NCI-H460 (cell line): Measurements from ENCODE around the gene TBX5. TPM values are rescaled to one million over a fixed set of nuclear protein-coding genes. Genes with fewer than 3 reads are reported as not detected.

Source experiments
- DNase-seq: peaks from one replicate; pipeline ENCODE4 v3.0.0-alpha.2; 2016; ENCODE audit warnings: low read depth; ENCODE audit errors: extremely low read depth
- total RNA-seq: library from RNA; depleted of rRNA; stranded (reverse); fragments of >200 nt; shearing (Covaris generic); gene quantifications from 2 replicates; pipeline ENCODE4 v1.2.3, GENCODE V29; 2014

The TBX5 gene
- total RNA-seq, 1 experiment from 2014 or later = not detected

DNA sequence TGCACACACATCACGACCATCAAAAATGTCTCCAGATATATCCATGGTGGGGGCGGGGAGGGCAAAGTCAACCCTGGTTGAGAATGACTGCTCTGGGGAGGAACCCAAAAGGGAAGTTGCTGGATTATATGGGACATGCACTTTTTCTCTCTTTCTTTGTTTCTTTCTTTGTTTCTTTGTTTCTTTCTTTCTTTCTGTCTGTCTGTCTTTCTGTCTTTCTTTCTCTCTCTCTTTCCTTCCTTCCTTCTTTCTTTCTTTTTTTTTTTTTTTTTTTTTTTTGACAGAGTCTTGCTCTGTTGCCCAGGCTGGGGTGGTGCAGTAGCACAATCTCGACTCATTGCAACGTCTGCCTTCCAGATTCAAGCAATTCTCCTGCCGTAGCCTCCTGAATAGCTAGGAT is 71.5 kb downstream of the TBX5 start:
- no peak for DNase-seq

DNA sequence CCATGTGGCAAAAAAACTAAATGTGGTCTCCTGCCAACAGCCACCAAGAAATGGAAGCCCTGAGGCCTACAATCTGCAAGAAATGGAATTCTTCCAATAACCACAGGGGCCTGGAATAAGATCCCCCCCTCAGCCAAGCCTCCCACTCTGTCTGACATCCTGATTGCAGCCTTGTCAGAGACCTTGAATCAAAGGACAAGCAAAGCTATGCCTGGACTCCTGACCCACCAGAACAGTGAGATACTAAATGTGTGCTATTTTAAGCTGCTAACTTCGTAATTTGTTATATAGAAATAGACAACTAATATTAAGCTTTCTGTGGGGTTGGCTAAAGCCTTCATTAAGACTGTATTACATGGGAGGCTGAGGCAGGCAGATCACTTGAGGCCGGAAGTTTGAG is 77.7 kb downstream of the TBX5 start:
- DNase-seq = no peak

DNA sequence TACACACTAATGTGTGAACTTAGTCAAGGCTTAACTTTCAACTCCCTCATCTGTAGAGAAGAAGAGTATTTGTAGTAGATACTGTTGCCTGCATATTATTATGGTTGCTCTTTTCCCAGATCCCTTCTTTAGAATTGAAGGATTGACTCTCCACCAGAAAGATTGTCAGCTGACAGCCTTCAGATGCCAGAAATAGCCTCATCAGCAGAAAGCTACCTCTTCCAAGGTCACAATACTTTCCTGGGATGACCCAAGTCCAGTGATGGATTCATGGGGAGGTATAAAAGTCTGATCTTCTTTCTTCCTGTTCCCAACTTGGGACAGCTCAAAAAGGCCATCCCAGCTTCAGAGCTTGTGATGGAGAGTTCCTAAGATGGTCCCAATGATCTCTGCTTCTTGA is 78.2 kb downstream of the TBX5 start:
- no peak for DNase-seq

DNA sequence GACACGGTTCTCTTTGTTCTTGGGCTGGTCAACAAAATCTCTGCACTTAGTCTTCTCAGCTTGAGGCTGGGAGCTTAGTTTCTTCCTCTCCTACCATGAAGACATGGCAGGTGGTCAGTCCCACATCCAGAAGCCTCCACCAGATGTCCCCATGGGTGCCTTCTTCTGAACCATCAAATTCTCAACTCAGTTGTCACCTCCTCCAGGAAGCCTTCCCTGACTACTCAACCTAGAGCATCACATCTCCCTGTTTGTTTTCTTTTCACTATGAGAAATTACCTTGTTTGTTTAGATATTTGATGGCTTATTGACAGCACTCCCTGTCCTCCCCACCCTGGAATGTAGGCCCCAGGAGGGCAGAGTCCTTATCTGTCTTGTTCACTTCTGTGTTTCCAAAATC is 84.4 kb downstream of the TBX5 start:
- DNase-seq = no peak

DNA sequence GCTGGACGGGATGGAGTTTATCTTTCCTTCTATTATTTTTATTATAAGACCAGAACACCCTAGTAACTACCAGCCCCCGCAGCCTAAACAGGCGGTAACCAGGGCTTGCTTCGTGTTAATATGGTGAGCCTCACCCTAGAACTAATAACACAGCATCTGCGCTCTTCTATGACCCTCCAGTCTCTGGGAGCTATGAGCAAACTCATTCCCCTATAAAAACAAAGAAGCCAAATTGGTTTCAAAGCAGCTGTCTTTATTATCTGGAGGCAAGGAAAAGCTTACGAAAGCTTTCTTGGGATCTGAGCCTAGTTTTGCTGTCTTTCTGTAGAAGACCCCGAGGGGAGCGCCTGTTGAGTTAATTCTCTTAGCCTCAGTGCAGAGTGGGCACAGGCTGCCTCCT is 85.0 kb downstream of the TBX5 start:
- no peak for DNase-seq

DNA sequence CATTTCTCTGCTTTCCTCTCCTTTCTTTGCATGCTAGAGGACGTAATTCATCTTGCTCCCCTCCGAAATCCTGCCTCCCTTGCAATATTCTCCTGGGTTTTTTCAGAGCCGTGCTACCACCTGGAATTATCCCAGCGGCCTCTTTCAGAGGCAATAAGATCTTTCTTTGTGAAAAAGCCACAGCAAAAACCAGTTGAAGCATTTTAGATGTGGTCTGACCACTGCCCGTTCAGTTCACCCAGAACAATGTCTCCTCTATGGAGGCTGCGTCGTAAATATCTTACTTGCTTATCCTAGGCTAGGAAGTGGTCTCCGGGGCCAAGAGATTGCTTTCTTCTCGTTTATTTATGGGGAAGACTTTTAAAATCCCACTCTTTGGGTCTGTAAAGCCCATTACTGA is 85.8 kb downstream of the TBX5 start:
- DNase-seq = no peak

DNA sequence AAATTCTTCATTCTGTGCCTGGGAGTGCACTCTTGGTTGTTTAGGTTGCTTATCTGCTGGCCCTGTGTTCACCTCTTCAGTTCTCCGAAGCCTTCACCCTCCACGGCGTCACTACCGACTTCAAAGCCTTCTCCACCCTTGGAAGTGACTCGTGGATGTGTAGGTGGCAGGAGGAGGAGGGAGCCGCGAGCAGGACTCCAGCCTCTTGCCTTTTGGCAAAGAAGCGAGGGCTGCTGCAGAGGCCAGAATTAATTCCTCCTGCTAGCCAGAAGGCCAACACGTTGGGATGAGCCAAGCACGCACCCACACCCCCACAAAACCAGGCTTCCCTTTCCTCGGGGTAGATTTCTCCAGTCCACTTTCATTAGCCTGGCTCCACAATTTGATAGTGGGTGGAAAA is 86.5 kb downstream of the TBX5 start:
- no peak for DNase-seq

DNA sequence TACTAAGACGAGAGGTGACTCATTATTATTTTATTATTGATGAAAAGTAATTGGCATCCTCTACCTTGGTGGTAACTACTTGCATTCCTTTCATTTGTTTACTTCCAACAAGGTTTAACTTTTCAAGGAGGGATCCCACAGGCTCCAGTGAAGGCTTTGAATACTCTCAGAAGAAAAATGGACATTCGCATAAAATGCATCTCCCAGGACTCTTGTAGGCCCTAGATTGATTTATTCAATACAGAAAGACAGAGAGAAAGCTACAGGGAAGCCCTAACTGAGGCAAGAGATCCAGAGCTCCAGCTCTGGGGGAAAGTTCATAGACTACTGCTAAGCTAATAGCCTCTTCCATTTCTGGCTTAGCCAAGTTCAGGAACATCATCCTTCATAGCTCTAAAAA is 87.0 kb downstream of the TBX5 start:
- no peak for DNase-seq

DNA sequence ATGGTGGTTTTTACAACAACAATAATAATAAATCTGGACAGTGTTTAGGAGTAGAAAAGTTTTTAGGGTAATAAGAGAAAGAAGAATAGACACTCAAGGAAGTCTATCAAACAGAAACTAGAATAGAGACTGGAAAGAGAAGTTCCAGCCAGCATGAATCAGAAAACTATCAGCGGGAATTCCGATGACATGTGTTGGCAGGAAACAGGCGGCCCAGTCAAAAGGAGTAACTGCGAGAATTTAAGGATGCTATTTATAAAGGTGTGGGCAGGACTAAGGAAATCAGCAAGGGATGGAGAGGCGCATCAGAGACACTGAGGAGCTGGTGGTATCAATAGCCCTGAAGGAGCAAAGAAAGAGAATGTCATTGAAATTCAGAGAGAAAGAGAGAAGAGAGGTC is 89.9 kb downstream of the TBX5 start:
- DNase-seq = no peak

DNA sequence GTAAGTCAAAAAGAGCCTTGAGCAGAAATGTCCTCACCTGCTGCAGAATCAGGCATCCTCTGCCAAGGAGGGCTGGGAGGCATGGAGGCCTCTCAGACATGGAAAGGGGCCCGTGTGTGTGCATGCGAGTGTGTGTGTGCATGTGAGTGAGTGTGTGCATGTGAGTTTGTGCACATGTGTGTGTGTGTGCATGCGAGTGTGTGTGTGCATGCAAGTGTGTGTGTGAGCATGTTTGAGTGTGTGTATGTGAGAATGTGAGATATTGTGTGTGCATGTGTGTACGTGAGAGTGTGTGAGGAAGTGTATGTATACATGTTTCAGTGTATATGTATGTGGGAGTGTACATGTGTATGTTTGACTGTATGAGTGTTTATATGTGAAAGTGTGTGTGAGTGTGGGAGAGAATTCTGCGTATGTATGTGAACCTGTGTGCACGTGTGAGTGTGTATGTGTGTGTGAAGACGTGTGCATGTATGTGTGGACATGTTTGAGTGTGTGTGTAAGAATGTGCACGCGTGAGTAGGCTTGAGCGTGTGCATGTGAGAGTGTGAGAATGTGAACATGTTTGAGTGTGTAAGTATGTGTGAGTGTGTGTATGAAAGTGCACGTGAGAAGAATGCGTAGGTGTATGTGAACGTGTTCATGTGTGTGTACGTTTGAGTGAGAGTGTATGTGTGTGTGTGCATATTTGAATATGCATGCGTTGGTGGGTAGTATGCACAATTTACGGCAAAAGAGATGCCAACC is 90.8 kb downstream of the TBX5 start:
- no peak for DNase-seq

DNA sequence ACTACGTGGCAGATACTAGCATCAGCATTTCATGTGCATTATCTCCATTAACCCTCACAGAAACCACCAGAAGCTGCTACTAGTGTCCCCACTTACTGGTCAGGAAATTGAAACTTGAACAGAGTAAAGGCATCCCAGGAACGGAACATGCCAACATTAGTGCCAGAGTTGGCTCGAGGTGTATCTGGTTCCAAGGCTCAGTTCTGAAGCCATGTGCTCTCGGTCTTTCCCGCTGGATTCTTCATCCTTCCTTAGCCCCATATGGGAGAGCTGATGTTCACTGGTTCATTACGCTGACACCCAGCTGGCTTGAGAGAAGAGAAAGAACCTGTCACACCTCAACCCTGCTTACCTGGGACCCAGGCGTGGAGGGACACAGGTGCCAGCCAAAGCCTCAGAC is 91.5 kb downstream of the TBX5 start:
- no peak for DNase-seq

DNA sequence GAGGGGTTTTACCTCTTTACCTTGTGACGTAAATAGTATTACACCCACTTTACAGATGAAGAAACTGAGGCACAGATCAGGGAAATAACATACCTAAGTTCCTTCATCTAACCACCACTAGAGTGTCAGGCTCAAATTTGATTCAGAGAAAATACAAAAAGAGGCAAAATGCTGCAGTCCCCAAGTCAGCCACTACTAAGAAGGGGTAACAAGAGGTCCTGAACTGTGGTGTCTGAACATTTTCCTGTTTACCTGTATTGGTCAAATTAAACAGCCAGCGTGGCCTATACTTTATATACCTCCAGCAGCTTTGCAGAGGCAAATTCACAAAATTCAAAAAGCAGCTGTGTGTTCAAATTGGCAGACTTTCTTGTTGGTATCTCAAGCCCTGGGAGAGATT is 92.0 kb downstream of the TBX5 start:
- DNase-seq = no peak

DNA sequence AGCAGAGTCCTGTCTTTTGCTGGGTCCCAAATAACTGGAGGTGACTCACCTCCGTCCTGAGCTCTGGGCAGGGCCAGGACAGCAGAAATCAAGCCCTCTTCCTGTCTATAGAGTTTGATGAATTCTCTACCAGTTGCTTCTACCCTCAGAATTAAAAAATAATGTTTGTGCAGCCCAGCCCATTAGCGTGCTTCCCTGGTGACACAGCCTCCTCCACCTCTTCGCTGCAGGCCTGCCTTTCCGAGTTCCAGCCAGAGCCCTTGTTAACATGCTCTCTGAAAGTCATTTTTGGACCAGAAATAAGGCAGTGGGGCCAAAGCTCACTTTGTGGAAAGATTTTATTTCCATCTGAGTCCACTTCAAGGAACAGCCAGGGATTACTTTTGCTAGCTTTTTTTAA is 94.0 kb downstream of the TBX5 start:
- no peak for DNase-seq

DNA sequence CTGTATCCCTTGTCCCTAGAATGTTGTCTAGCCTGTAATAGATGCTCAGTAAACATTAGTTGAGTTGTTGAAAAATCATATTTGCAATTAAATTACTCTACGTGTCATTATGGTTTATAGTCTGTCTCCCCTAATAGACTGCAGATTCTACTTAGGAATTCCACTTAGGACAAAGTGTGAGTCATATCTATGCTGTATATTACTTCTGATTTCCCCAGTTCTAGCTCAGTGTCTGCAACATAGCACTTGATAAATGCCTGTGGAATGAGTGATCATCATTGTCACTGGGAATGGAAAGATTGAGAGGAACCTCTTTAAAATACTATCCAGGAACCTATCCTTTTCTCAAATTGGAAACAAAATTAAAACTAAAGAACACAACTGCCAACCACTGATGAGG is 99.3 kb downstream of the TBX5 start:
- DNase-seq = no peak

DNA sequence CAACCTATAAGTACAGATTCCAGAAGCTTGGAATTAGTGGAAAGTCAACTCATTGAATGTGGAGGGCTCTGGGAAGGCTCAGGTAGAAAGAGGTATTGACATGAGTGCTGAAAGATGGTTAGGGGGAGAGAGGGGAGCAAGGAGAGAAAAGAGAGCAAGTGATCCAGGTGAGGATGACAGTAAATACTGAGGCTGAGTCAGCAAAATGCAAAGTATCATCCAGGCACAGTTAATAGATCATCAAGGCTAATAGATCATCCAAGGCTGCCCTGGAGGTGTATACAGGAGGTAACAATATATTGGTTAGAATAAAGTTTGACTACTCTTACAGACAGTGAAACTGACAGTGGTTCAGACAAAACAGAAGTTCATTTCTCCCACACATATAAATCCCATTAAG is 100.5 kb downstream of the TBX5 start:
- no peak for DNase-seq
